NCI-H82 treated with DMSO at 0.1 percent for 48 hours (cell line): ENCODE results near the gene MAD1L1.

Source experiments
- DNase-seq: peaks from one replicate; lab custom pipeline; 2025; ENCODE audit not compliant: unreplicated experiment; lab: John Stamatoyannopoulos, UW

Gene MAD1L1

GRCh38 chr7:2016761-2017480 is 215.8 kb downstream of the MAD1L1 start:
- no peak for DNase-seq

- DNase-seq, result no peak
Observed at GRCh38 chr7:2016021-2016631, 216.6 kb downstream of the MAD1L1 start.

- no peak for DNase-seq
Observed at GRCh38 chr7:2015251-2015871, 217.4 kb downstream of the MAD1L1 start.

GRCh38 chr7:2014391-2015241 is 218.1 kb downstream of the MAD1L1 start:
- no peak for DNase-seq

- no peak for DNase-seq
Observed at GRCh38 chr7:2013381-2014311, 219.1 kb downstream of the MAD1L1 start.

- DNase-seq, result no peak
Observed at GRCh38 chr7:2012981-2013380, 219.8 kb downstream of the MAD1L1 start.

- DNase-seq, result no peak
Observed at GRCh38 chr7:2012044-2012900, 220.5 kb downstream of the MAD1L1 start.

GRCh38 chr7:2011266-2012043 is 221.3 kb downstream of the MAD1L1 start:
- no peak for DNase-seq

- no peak for DNase-seq
Observed at GRCh38 chr7:2010551-2011265, 222.0 kb downstream of the MAD1L1 start.

GRCh38 chr7:2010101-2010500 is 222.6 kb downstream of the MAD1L1 start:
- no peak for DNase-seq

GRCh38 chr7:2009541-2010001 is 223.2 kb downstream of the MAD1L1 start:
- no peak for DNase-seq

- no peak for DNase-seq
Observed at GRCh38 chr7:2008936-2009540, 223.7 kb downstream of the MAD1L1 start.

- no peak for DNase-seq
Observed at GRCh38 chr7:2008101-2008935, 224.4 kb downstream of the MAD1L1 start.

- DNase-seq, result no peak
Observed at GRCh38 chr7:2007551-2007950, 225.2 kb downstream of the MAD1L1 start.

GRCh38 chr7:2006921-2007381 is 225.8 kb downstream of the MAD1L1 start:
- DNase-seq, result no peak

GRCh38 chr7:2006231-2006771 is 226.4 kb downstream of the MAD1L1 start:
- DNase-seq, result no peak
